HG03439 (cell line): ENCODE results near the gene SSBP3.

Source experiments
- ATAC-seq: cut with Tn5 transposase; IDR thresholded peaks from one replicate; pipeline ENCODE4 v1.9.1; 2021; ENCODE audit warnings: mild to moderate bottlenecking, moderate library complexity; ENCODE audit not compliant: unreplicated experiment

Gene SSBP3

GRCh38 chr1:54410359-54410758 lies 4.2 kb upstream of the SSBP3 start:
- ATAC-seq: no peak

- no peak for ATAC-seq
Observed at GRCh38 chr1:54409156-54410142, 3.3 kb upstream of the SSBP3 start.

- no peak for ATAC-seq
Observed at GRCh38 chr1:54408147-54409066, 2.2 kb upstream of the SSBP3 start.

DNA sequence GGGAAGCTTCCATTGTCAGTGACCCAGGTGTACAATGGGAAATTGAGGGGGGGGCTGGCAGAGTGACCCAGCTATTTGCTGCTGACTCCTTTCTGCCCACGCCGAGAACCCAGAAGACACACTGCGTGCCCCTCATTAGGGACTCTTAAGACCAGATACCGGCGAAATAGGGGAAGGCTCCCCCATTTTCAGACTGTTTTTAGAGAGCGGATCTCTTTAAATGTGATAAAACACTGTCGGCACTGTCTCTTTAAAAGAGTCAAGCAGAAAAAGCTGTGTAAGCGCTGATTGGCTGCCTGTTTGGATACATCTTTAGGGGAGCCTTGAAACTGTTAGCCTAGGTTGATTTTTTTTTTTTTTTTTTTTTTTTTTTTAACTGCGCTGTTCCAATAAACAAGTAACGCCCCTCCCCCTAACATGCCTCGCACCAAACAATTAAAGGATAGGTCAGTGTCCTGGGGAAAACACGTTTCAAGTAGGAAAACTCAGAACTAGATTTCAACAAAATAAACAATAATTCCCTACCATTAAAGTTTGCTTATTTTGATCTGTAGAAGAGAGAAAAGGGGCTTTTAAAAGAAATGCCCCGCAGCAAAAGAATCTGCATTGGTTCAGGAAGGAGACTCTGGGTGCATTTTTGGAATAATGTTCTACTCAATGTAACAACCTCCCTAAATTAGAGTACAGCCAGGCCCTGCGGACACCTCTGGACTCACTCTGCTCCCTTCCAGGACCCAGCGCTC lies 1.4 kb upstream of the SSBP3 start:
- ATAC-seq: no peak

DNA sequence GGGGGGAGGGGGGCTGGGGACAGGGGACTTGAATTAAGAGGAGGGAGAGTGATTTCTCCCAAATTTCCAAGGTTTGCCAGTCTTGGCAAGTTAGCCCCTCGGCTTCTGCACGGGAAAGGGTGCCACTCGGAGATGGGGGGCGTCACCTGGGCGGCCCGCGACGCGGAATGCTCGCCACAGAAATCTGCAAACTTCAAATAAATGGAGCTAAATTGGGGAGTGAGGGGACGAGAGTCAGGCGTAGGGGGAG lies 885 bp upstream of the SSBP3 start:
- ATAC-seq: no peak

GRCh38 chr1:54405898-54406293 lies 298 bp downstream of the SSBP3 start:
- ATAC-seq: no peak

DNA sequence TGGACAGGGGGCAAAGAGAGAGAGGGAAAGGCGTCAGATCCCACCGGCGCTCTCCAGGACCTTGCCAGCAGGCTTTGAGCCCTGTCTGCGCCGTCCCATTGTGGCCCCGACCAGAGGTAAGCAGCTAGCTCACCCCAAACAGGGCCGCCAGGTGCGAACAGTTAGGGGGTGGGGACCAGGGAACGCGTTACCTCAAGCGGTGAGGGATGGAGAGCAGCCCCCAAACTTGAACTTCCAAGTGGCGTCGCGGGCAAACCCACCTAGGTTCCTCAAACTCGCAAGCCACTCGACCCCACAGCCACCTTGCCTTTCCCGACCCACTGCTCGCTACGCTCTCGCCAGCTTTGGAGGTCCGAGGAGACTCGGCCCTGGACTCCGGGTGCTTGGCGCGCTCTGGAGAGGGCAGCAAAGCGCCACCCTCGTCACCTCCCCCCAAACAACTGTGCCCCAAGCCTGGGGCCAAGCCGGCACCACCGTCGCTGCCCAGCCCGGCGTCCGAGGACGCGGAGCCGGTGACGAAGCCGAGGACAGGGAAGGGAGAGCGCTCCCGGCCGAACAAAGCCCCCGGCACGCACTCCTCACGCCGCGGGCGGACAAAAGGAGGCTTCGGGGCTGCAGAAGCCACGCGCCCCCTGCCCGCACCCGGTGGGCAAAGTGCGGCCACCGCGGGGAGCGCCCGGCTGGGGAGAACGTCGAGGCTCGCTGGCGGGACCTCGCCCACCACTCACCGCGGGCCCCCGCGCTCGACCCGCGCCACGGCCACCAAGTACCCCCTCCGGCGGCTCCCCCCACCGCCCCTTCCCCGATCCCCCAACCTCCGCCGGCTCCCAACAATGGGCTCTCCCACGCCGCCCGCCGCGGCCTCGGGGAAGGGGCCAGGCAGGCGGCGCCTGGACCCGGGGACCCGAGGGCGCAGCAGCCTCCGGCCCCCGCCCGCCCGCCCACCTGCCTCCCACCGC lies 976 bp downstream of the SSBP3 start:
- no peak for ATAC-seq

DNA sequence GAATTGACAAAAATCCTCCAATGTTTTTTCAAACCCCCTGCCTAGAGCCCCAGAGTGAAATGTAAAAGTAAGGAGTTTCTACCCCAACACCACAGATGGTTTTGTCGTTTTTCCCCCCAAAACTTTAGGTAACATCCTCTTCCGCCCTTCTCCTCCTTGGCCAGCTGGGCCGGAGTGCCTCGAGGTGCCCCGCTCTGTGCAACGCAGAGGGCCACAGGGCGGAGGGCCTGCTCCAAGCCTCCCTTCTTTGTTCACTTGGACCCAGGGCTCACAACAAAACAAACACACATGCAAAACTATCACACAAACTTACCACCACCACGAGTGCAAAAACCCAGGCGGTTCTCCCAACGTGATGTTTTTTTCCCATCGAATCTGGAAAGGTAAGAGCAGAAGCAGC lies 1.9 kb downstream of the SSBP3 start:
- no peak for ATAC-seq

DNA sequence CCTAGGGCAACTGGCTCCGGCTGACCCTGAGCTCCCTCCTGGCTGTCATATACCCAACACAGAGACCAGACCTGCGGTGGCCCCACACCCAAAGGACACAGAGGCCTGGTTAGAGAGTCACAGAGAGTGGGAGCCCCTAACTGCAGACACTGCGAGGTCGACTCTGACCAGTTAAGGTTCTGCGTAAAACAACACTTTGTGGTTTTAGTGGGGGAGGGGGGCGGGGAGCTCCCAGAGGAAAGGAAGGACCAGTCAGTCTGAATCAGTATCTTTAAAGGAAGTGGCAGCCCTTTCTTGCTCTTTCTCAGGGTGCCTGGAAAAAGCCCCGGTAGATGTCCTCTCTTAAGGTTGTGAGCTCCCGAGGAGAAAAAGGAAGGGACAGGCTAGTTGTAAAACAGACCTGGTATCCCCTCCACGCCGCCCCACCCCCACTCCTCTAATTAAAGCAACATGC lies 2.4 kb downstream of the SSBP3 start:
- ATAC-seq: no peak

DNA sequence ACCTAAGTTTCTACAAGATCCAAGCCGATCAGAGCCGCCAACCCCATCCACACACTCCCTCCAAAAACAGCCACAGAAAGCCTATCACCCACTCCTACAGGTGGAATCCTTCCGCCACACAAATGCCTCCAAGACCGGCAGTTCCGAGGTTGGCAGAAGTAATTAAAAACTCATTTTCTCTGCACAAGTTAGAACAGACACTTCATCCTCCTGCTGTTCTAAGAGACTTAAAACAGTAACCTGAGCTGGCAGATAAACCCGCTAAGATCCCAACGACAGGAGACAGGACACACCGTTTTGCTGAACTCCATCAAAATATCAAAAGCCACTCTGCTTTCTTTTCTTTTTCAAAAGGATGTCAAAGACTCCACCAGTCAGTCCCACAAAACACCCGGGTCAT lies 2.8 kb downstream of the SSBP3 start:
- ATAC-seq: no peak

GRCh38 chr1:54402896-54403295 lies 3.3 kb downstream of the SSBP3 start:
- ATAC-seq: no peak

- no peak for ATAC-seq
Observed at GRCh38 chr1:54401799-54402198, 4.4 kb downstream of the SSBP3 start.

- ATAC-seq: no peak
Observed at GRCh38 chr1:54400329-54400728, 5.9 kb downstream of the SSBP3 start.

DNA sequence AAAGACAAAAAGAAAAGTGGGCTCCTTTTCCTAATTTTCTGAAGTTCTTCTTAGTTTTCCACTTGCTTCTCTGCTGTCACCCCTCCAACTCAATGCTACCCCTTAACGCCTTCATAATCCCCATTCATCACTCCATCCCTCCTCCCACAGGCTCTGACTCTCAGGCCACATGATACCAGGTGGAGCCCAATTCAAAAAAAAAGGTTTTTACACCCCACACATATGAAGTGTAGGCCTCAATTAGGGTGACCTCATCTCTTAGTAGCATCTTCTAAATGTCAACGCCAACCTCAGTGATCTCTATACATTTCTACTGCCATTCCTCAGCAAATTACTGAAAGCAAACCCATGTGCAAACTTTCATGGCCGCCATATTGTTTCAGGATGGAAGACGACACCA lies 6.4 kb downstream of the SSBP3 start:
- ATAC-seq: no peak

DNA sequence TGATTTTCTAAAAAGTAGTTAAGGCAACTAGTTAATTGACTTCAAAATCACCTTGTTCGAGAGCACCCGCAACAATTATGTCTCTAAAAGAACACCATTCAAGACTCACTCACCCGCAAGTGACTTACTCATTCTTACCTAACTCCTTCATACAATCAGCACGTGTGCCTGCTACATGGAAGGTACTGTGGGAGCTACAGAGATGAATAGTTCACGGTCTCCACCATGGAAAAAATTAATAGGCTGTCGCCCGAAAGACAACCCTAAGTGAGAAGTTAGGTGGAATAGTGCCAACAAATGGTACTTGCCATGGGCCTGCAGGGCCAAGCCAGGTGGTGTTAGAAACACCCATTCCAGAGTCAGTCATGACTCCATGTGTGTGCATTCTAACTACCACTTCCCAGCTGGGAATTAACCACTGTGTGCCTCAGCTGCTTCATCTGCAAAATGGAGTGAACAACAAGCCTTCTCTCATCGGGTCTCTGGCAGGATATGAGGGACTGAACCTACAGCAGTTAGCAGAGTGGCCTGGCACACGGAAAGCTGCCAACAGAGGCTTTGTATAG lies 7.1 kb downstream of the SSBP3 start:
- ATAC-seq: no peak

DNA sequence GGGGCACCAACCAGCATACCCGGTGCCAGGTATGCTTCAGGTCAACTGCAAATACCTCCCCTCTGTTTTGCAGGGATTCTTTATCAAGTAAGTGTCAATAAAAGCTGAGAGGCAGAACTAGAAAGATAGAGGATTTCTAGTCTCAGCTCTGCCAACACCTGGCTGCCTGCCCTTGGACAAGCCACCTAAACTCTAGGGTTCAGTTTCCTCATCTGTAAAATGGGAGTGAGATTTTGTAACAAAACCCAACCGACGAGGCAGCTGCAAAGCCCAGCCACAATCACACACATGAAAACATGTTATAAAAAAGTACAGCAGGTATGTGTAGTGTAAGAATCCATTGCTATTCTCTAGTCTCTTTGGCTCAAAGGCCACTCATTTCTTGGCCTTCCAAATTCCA lies 8.2 kb downstream of the SSBP3 start:
- no peak for ATAC-seq

GRCh38 chr1:54397090-54397591 lies 9.1 kb downstream of the SSBP3 start:
- ATAC-seq: no peak

DNA sequence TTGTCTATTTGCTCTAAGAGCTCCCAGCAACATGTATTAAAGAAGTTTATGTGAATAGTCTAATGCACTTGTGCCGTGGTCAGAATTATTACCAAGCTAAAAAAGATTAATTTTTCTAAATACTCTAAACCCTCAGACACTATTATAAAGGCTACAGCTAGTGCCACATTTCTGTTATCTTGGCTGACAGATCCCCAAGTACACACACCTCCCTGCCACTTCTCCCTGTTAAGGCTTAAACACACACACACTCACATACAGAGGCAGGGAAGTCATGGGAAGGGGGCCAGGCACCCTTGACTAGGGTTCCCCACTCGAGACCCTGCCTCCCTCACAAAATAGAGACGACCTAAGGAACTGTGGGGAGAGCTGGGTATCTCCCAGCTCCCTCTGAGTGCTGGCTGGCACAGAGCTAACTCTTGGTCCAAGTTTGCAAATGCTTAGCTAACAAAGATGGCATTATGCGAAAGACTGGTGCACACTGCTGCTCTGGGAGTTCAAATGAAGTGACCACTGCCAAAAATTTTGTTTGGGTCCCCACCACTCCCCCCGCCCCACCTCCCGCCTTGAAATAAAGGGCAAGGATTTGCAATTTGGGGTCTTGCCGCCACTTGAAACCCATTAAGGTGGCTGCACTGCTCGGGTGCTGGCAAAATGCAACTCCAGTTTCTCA lies 9.8 kb downstream of the SSBP3 start:
- no peak for ATAC-seq
